ENCODE data around the gene CACNA1C.

GRCh38 chr12:2101359-2101758 lies 48.6 kb downstream of the CACNA1C start:
- TF ChIP-seq POLR2AphosphoS5 (IDR thresholded peaks at IDR 0.05; ENCODE audit: low read depth, low read length) (no peak), SPI1 (IDR thresholded peaks at IDR 0.05; ENCODE audit: low read depth, low read length) (no peak), POLR2A (IDR thresholded peaks at IDR 0.05; ENCODE audit: low read depth, low read length) (no peak)

All from GM12891 (cell line).